HG02642 (cell line): ENCODE results near the gene SPINK5.

Experiments used
- ATAC-seq: cut with Tn5 transposase; IDR thresholded peaks from one replicate; pipeline ENCODE4 v1.9.1; 2021; ENCODE audit warnings: mild to moderate bottlenecking; ENCODE audit not compliant: unreplicated experiment, poor library complexity

The SPINK5 gene

DNA sequence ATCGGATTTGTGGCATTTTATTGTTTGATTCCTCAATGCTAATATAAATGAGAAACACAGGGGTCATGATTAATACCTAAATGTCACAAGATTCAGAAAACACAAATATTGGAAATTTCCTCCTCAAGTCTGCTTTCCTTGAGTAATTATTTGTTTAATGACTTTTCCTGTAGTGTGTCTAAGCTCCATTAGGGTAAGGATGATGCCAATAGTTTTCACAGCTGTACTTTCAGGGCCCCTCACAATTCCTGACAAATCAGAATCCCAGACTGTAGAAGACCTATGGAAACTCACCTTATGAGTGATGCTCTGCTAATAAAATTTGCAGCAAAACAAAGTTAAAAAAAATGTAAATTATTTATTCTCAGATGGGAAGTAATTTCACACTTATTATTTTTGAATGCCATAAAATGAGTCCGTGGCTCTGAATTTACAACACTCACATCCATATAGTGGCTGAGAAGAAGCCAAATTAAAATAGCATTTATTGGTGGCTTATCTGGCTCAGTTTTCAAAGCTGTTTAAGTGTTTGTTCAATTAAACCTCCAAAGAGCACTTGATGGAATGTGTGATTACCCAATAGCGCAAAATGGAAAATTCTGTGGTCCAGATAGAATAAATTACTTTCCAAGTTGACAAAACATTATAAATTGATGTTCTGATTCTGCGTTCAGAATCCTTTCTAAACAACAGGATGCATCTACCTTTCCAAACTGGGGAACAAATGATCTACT, 102.9 kb downstream of the SPINK5 start:
- no peak for ATAC-seq

DNA sequence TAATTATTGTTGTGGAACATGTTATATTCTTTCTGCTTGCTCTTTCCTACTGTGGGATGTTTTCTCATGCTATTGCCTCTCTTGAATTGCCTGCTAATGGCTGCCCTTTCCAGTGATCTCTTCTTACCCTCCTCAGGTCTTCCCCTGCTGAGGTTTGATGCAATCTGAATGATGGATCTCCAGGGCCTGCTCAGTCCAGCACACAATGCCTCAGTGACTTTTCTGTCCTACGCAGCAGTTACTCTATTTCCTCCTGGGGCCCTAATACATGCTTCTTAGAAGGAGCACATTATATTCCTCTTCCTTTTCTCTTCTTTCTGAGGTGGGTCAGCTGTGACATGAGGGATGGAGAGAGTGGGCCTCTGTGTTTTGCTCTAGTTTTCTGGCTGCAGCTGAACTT, 104.5 kb downstream of the SPINK5 start, which contains the start of gene SPINK14:
Gene SPINK14 (plus strand): TSS at position 301 of the 400 bp plus-strand sequence. CDS start 1,187 bp downstream, outside the sequence.
- ATAC-seq, result no peak

DNA sequence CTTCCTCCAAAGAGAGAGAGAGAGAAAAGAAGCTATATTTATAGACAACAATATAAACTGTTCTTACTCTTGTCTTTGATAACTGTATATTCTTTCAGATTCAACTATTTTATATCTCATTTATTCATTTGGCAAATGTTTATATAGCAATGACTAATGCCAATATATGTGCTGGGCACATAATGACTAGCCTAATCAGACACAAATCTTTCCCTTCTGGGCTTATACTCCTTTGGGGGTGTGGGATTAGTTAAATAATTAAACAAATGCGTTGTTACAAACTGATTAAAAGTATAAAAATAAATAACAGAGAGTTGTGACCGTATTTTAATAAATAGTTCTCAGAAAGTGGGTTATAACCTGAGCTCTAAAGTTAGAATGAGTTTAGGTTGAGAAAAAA, 108.6 kb downstream of the SPINK5 start:
- no peak for ATAC-seq

DNA sequence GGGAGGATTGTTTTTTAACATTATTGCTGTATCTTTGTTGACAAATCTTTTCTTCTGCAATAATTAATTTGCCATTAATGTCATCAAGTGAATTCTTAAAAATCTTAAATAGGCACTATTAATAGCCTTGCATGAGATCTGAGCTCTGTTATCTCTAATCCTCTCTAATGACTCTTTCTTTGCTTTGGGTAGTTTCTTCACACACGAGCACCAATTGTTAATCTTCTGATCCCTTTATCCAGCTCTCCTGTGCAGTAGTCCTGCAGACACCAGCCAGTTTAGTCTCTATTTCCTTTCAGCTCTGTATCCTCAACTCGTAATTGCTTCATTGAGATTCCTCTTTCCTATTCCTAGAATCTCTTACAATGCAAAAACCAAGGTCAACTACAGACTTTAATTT, 112.7 kb downstream of the SPINK5 start:
- ATAC-seq, result no peak

DNA sequence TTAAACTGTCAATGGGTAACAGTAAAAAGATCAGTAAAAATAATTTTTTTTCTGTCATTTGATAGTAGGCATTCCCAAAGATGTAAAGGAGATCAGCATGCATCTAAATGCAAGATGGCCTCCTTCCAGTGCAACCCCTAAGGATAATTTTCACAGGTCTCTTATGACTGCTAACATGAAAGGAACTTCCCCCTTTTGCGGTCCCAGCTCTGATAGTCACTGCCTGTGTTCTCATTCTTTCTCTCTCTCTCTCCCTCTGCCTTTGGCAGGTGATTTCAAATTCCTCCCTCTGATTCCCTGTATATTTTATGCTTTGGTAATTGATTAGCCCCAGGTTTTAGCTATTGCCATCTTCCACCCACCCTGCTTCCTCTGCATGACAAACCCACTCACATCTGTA, 113.4 kb downstream of the SPINK5 start:
- ATAC-seq, result no peak

DNA sequence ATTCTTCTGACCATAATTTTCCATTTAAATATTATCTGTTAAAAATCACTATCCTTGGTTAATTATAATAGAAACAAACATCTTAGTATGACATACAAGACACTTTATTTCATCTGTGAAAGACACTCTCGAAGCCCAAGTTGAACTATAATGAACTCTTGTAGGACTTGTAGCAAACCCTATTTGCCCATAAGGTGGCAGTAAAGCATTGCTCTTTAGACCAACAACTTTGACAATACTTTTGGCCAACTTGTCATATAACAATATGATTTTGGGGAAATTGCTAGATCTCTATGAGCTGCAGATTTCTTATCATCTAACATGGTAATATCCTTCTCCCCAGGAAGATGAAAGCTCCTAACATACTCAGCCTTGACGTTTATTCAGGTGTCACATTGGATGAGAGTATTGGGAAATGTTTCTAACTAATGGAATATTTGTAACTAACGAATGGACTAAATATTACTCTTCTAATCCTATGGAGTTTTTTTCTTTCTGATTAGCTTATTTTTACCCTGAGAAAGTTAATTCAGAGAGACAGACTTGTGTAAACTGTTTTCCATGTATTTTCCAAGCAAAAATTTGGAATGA, 115.5 kb downstream of the SPINK5 start:
- ATAC-seq, result peak; percentile 53

DNA sequence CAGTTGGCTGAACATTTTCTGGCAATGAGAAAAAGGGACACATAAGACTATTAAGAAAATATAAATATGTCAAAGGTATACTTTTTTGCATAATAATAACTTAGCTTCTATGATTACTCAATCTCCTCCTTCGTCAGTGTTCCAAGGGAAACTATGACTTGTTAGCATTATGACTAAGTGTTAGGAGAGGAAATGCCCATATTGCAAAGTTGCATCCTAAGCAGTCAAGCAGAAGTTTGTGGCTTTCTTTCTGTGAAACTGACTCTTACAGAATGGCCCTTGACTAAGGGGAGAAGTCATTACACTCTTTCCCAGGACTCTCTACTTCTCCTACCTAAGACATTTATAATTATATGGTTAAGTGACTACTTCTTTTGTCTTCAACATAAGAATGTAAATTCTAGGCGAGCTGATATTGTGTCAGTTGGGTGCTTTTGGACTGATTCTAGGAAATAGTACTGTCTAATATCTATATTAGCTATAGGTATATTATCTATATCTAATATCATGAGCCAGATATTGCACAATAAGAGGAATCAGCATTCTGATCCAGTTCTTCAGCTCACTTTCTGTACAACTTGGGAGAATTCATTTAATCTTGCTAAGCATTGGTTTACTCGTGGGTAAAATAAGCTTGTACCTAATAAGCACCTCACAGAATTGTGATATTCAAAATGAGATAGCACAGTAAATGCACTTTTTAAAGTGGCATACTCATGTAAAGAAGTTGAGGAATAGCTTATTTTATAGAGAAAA, 122.6 kb downstream of the SPINK5 start:
- ATAC-seq, result no peak
